Measurements from ENCODE around the gene SLC41A3.

DNA sequence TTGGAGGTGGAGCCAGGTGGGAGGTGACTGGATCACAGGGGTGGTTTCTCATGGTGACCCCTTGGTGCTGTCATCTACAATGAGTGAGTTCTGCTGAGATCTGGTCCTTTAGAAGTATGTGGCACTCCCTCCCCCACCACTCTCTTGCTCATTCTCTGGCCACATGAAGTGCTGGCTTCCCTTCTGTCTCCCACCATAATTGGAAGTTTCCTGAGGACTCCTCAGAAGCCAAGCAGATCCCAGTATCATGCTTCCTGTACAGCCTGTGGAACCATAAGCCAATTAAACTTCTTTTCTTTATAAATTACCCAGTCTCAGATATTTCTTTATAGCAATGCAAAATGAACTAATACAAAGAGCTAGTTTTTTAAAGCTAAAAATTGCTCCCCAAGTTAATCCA lies 54.7 kb downstream of the SLC41A3 start:
- TF ChIP-seq POLR2A (IDR thresholded peaks at IDR 0.05) = no peak
- no peak for TF ChIP-seq CTCF (IDR thresholded peaks at IDR 0.05)
